NCI-H1417 (cell line): ENCODE results near the gene ZBED1.
"Not testable (repeated sequence)": the region's sequence is repeated elsewhere in the genome, so short reads cannot be mapped to it uniquely, and the experiment has no call there.

Experiments used
- DNase-seq, 3 experiments: peaks; one replicate each; lab custom pipeline; 2025; lab: John Stamatoyannopoulos, UW

ZBED1 gene

GRCh38 chrX:2519638-2520037 is 18.9 kb upstream of the ZBED1 start:
- not testable (repeated sequence) for DNase-seq

- DNase-seq: no peak
Measured at GRCh38 chrX:2517055-2517454, 16.3 kb upstream of the ZBED1 start.

GRCh38 chrX:2516623-2517022 is 15.8 kb upstream of the ZBED1 start:
- no peak for DNase-seq

- DNase-seq: no peak
Measured at GRCh38 chrX:2514131-2514530, 13.4 kb upstream of the ZBED1 start.

- DNase-seq: no peak
Measured at GRCh38 chrX:2513121-2513664, 12.4 kb upstream of the ZBED1 start.

GRCh38 chrX:2512501-2512900 is 11.7 kb upstream of the ZBED1 start:
- no peak for DNase-seq

- no peak for DNase-seq
Measured at GRCh38 chrX:2511326-2511725, 10.6 kb upstream of the ZBED1 start.

- no peak for DNase-seq
Measured at GRCh38 chrX:2508648-2509335, 8.0 kb upstream of the ZBED1 start.

- DNase-seq: no peak
Measured at GRCh38 chrX:2507904-2508627, 7.3 kb upstream of the ZBED1 start.

- DNase-seq: no peak
Measured at GRCh38 chrX:2507196-2507595, 6.4 kb upstream of the ZBED1 start.

- not testable (repeated sequence) for DNase-seq
Measured at GRCh38 chrX:2505341-2505740, 4.6 kb upstream of the ZBED1 start.

- DNase-seq: no peak
Measured at GRCh38 chrX:2504706-2505332, 4.0 kb upstream of the ZBED1 start.

- no peak for DNase-seq
Measured at GRCh38 chrX:2503591-2504500, 3.1 kb upstream of the ZBED1 start.

GRCh38 chrX:2502668-2503519 is 2.1 kb upstream of the ZBED1 start:
- no peak for DNase-seq

GRCh38 chrX:2502120-2502667 is 1.4 kb upstream of the ZBED1 start:
- no peak for DNase-seq

GRCh38 chrX:2501559-2502102 is 855 bp upstream of the ZBED1 start:
- no peak for DNase-seq

- no peak for DNase-seq
Measured at GRCh38 chrX:2500091-2500802, 529 bp downstream of the ZBED1 start.

GRCh38 chrX:2499507-2499906 is 1.3 kb downstream of the ZBED1 start:
- no peak for DNase-seq

GRCh38 chrX:2498781-2499302 is 1.9 kb downstream of the ZBED1 start:
- DNase-seq: no peak
